HT1080 (cell line): ENCODE data around the gene STAP2. TPM values are rescaled to one million over a fixed set of nuclear protein-coding genes. Genes with fewer than 3 reads are reported as not detected.
"Not testable (repeated sequence)": the region's sequence is repeated elsewhere in the genome, so short reads cannot be mapped to it uniquely, and the experiment has no call there.

Experiments
- DNase-seq: peaks from one replicate; pipeline ENCODE4 v3.0.0-alpha.2; 2015; ENCODE audit warnings: low read depth
- total RNA-seq: library from RNA; depleted of rRNA; stranded (reverse); fragments of >200 nt; shearing (Covaris generic); gene quantifications from 2 replicates; pipeline ENCODE4 v1.2.3, GENCODE V29; 2014

STAP2 gene
- total RNA-seq, 1 experiment from 2014 or later: 3.6 TPM

GRCh38 chr19:4300589-4300988, 38.0 kb downstream of the STAP2 start:
- no peak for DNase-seq

- no peak for DNase-seq
Observed at GRCh38 chr19:4298810-4299550, 39.6 kb downstream of the STAP2 start.

GRCh38 chr19:4297901-4298809, 40.5 kb downstream of the STAP2 start:
- peak; percentile 26 for DNase-seq

GRCh38 chr19:4295972-4296771, 42.5 kb downstream of the STAP2 start:
- DNase-seq: no peak

GRCh38 chr19:4294389-4294788, 44.2 kb downstream of the STAP2 start:
- DNase-seq: no peak

DNA sequence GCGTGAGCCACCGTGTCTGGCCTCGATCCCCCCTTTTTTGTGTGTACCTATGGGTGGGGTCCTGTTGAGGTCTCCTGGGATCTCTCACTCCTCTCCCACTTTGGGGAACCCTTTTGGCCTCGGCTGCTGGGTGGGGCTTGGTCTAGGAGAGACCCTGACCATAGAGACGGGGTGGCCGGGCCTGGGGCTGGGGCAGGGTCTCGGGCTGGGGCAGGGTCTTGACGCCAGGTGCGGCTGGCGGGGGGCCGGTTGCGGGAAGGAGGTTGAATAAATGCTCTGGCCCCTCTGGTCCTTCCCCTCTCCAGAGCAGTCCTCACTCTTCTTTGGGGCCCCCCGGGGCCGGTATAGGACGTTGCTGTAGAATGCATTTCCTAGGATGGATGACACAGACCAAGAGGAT, 46.1 kb downstream of the STAP2 start:
- DNase-seq: no peak

DNA sequence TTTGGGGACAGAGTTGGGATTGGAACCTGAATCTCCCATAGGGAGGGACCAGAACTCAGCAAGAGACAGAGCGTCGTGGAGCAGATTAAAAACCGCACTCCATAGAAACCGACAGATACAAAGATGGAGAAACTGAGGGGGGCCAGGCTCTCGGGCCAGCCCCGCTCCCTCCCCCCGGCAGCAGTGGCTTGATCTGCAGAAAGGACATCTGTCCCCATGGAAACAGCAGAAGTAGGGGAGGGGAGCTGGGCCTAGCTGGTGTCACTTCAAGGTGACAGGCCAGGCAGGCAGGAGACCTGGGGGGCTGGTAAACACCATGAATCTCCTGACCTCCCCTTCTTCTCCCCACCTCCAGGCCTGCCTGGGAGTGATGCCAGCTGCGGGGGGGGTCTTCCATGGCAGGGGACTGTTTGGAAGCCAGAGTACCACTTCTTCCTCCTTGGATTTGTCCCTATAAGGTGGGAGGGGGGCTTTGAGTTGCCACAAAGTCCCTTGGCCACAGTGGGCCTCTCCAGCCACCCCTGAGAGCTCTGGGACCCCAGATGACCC, 47.4 kb downstream of the STAP2 start:
- no peak for DNase-seq

GRCh38 chr19:4288091-4288777, 50.4 kb downstream of the STAP2 start:
- no peak for DNase-seq

- not testable (repeated sequence) for DNase-seq
Observed at GRCh38 chr19:4286141-4286540, 52.5 kb downstream of the STAP2 start.

DNA sequence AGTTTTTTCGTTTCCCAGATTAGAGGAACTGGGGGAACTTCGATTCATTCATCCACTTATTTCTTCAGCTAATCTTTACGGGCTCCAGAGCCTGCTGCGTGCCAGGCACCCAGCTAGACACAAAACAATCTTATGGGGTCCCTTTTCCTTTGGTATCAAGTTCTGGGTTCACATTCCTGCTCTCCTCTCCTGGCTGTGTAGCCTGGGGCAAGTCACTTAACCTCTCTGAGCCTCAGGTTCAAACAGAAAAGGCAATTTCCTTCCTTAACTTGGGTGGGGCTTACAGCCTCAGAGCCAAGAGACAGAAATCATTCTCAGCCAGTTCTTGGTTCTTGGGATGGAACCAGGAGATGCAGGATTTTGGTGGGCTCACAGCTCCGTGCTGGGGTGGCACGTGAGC, 53.7 kb downstream of the STAP2 start:
- no peak for DNase-seq

DNA sequence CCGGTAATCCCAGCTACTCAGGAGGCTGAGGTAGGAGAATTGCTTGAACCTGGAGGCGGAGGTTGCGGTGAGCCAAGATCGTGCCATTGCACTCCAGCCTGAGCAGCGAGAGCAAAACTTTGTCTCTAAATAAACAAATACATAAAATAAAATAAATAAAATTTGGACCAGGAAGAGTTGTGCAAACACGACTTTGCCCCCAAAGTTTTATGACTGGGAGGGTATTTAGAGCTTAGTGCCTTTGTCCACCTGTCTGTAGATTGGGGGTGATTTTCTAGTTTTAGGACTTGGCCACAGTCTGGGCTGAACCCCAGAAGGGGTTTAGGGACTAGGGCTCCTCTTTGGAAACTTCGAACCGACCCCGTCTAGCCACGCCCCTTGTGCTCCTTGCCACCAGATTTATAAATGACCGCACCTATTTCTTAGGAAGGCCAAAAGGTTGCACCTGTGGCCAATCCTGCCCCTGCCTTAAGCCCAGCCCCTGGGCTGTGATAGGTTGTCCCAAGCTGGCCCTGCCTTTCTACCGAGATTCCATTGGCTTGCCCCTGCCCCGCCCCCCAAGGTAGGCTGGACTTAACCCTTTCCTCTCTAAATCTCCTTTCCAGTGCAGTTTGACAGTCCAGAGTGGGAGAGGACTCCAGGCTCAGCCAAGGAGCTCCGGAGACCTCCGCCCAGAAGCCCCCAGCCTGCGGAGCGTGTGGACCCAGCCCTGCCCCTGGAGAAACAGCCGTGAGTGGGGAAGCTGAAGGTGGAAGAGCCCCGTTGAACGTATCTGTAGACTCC, 54.3 kb downstream of the STAP2 start:
- no peak for DNase-seq

GRCh38 chr19:4279530-4280422, 58.9 kb downstream of the STAP2 start:
- no peak for DNase-seq

DNA sequence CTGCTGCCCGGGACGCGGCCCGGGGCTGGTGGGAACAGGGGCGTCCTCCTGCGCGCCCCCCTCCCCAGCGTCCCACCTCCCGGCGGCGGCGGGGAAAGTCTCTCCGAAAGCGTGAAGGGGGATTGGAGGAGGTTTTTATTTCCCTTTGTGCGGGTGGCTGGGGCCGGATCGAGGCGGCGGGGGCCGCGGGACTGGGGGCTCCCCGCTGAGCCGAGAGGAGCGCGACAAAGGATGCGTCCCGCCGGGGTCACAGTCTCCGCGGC, 59.4 kb downstream of the STAP2 start:
- DNase-seq: no peak

GRCh38 chr19:4278419-4279266, 60.0 kb downstream of the STAP2 start, which contains the start of gene SHD:
SHD (plus strand) TSS chr19:4279266; CDS start chr19:4280064, 798 bp downstream.
- DNase-seq: no peak

GRCh38 chr19:4278010-4278409, 60.6 kb downstream of the STAP2 start:
- no peak for DNase-seq

DNA sequence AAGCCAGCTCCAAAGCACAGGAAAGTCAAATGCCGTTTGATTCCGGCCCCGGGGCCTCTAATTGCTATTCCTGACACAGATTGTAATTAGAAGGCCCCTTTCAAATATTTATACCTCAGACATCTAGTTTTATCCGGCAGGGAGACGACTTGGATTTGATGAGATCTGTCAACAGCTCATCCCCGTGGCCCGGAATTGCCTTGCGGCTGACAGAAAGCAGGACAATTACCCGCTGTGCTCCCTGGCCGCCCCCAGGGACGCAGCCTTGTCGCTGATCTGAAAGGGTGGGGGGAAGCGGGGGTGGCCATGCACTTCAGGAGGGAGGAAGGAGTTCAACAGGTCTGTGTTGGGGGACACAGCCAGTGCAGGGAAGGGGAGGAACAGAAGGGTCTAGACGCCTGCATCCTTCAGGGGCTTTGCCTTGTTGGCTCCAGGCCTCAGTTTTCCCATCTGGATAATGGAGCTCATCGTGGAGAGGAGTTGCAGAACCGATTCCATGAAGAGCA, 61.4 kb downstream of the STAP2 start:
- DNase-seq: no peak

DNA sequence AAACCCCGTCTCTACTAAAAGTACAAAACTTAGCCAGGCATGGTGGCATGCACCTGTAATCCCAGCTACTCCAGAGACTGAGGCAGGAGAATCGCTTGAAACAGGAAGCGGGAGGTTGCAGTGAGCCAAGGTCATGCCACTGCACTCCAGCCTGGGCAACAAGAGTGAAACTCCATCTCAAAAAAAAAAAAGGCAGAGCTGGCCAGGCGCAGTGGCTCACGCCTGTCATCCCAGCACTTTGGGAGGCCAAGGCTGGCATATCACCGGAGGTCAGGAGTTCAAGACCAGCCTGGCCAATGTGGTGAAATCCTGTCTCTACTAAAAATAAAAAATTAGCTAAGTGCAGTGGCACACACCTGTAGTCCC, 64.3 kb downstream of the STAP2 start:
- not testable (repeated sequence) for DNase-seq
